Measurements from ENCODE around the gene MAP3K20.

- peak; percentile 93 to 94 for TF ChIP-seq CTCF (conservative IDR thresholded peaks at IDR 0.05; ENCODE audit: low read depth in 2 of 2)
- no peak for TF ChIP-seq EZH2 (IDR thresholded peaks at IDR 0.05; ENCODE audit: low read depth, unreplicated experiment)
- no peak for TF ChIP-seq POLR2AphosphoS5 (IDR thresholded peaks at IDR 0.05; ENCODE audit: low read depth)
- TF ChIP-seq REST (IDR thresholded peaks at IDR 0.05; ENCODE audit: unreplicated experiment): no peak
- TF ChIP-seq STAT1 (IDR thresholded peaks at IDR 0.05; ENCODE audit: unreplicated experiment): no peak
- no peak for TF ChIP-seq EZH2phosphoT487 (IDR thresholded peaks at IDR 0.05; ENCODE audit: unreplicated experiment)
- TF ChIP-seq CREB1 (CRISPR knock-in tag; IDR thresholded peaks at IDR 0.05; ENCODE audit: low read depth): no peak
- no peak for TF ChIP-seq ZNF114 (CRISPR knock-in tag; IDR thresholded peaks at IDR 0.05)
These were observed 134.9 kb downstream of the MAP3K20 start for GRCh38 chr2:173210270-173211196.
